ENCODE results near the gene C21orf58.

The C21orf58 gene

GRCh38 chr21:46356005-46356338 is 32.3 kb upstream of the C21orf58 start:
- Histone ChIP-seq H3K9ac (ENCODE audit: low read length) (no peak overlapping the region; the same call in 1 of the 2 replicates), H3F3A (ENCODE audit: insufficient read depth, low read length) (no peaks in the 10 kb centered on the region), H3K4me2 (ENCODE audit: low read length) (peak overlapping the region; percentile 28; the same call in 1 of the 2 replicates), H3K4me3 (ENCODE audit: low read depth, low read length, poor library complexity, severe bottlenecking) (no peak overlapping the region), H2AFZ (ENCODE audit: low read length) (no peak overlapping the region), H3K9me2 (ENCODE audit: low read depth, low read length) (no peaks in the 10 kb centered on the region), H4K20me1 (ENCODE audit: insufficient read depth, low read length) (no peaks in the 10 kb centered on the region), H3K36me3 (ENCODE audit: insufficient read depth, low read length) (peaks cover 73% of the 10 kb centered on the region), H3K9me3 (ENCODE audit: low read length) (no peaks in the 10 kb centered on the region), H3K27me3 (ENCODE audit: insufficient read depth, low read length) (no peaks in the 10 kb centered on the region), H3K27ac (ENCODE audit: low read depth, low read length, poor library complexity, severe bottlenecking) (peak overlapping the region; percentile 74), H3K79me2 (ENCODE audit: insufficient read depth, low read length) (no peaks in the 10 kb centered on the region), H3K4me1 (ENCODE audit: insufficient read depth, low read length, severe bottlenecking) (peaks cover 31% of the 10 kb centered on the region)
- TF ChIP-seq EZH2 (IDR thresholded peaks at IDR 0.05; ENCODE audit: borderline replicate concordance, low read length) (no peak), CTCF (IDR thresholded peaks at IDR 0.05; ENCODE audit: low read length) (no peak)

- Histone ChIP-seq H3F3A (ENCODE audit: insufficient read depth, low read length) (no peaks in the 10 kb centered on the region), H3K9me3 (ENCODE audit: low read length) (no peaks in the 10 kb centered on the region), H3K79me2 (ENCODE audit: insufficient read depth, low read length) (no peaks in the 10 kb centered on the region), H4K20me1 (ENCODE audit: insufficient read depth, low read length) (no peaks in the 10 kb centered on the region), H3K4me3 (ENCODE audit: low read depth, low read length, poor library complexity, severe bottlenecking) (no peak overlapping the region), H3K9ac (ENCODE audit: low read length) (peak overlapping the region; percentile 12; the same call in 1 of the 2 replicates), H3K36me3 (ENCODE audit: insufficient read depth, low read length) (peaks cover 77% of the 10 kb centered on the region), H3K9me2 (ENCODE audit: low read depth, low read length) (no peaks in the 10 kb centered on the region), H3K4me1 (ENCODE audit: insufficient read depth, low read length, severe bottlenecking) (peaks cover 31% of the 10 kb centered on the region), H3K27ac (ENCODE audit: low read depth, low read length, poor library complexity, severe bottlenecking) (peak overlapping the region; percentile 74), H3K27me3 (ENCODE audit: insufficient read depth, low read length) (no peaks in the 10 kb centered on the region), H3K4me2 (ENCODE audit: low read length) (peak overlapping the region; percentile 8; the same call in 1 of the 2 replicates), H2AFZ (ENCODE audit: low read length) (no peak overlapping the region)
- no peak for TF ChIP-seq CTCF (IDR thresholded peaks at IDR 0.05; ENCODE audit: low read length)
- TF ChIP-seq EZH2 (IDR thresholded peaks at IDR 0.05; ENCODE audit: borderline replicate concordance, low read length), result no peak
These were observed 31.7 kb upstream of the C21orf58 start for GRCh38 chr21:46355161-46356004.

- no peak overlapping the region for H2AFZ ChIP-seq (ENCODE audit: low read length)
- H3K27me3 ChIP-seq (ENCODE audit: insufficient read depth, low read length), result no peaks in the 10 kb centered on the region
- no peak overlapping the region for H3K27ac ChIP-seq (ENCODE audit: low read depth, low read length, poor library complexity, severe bottlenecking)
- no peak overlapping the region for H3K4me3 ChIP-seq (ENCODE audit: low read depth, low read length, poor library complexity, severe bottlenecking)
- H3K79me2 ChIP-seq (ENCODE audit: insufficient read depth, low read length), result no peaks in the 10 kb centered on the region
- H3F3A ChIP-seq (ENCODE audit: insufficient read depth, low read length), result no peaks in the 10 kb centered on the region
- TF ChIP-seq EZH2 (IDR thresholded peaks at IDR 0.05; ENCODE audit: borderline replicate concordance, low read length), result no peak
- no peak for TF ChIP-seq CTCF (IDR thresholded peaks at IDR 0.05; ENCODE audit: low read length)
- H3K36me3 ChIP-seq (ENCODE audit: insufficient read depth, low read length), result peaks cover 84% of the 10 kb centered on the region
- peaks cover 31% of the 10 kb centered on the region for H3K4me1 ChIP-seq (ENCODE audit: insufficient read depth, low read length, severe bottlenecking)
- H3K9me3 ChIP-seq (ENCODE audit: low read length), result no peaks in the 10 kb centered on the region
- no peaks in the 10 kb centered on the region for H3K9me2 ChIP-seq (ENCODE audit: low read depth, low read length)
- H4K20me1 ChIP-seq (ENCODE audit: insufficient read depth, low read length), result no peaks in the 10 kb centered on the region
- H3K9ac ChIP-seq (ENCODE audit: low read length), result no peak overlapping the region; the same call in 1 of the 2 replicates
- 0 out of 2 replicates have a peak overlapping the region, but pooled peaks have one; percentile 8 for H3K4me2 ChIP-seq (ENCODE audit: low read length)
These were observed 30.8 kb upstream of the C21orf58 start for GRCh38 chr21:46354518-46354917.

Measured in OCI-LY1 (cell line).